CD14-positive monocyte (primary cell): Measurements from ENCODE around the gene NTRK2. TPM values are rescaled to one million over a fixed set of nuclear protein-coding genes. Genes with fewer than 3 reads are reported as not detected.

Source experiments
- DNase-seq, 3 donors: peaks; one replicate each; pipeline ENCODE4 v3.0.0-alpha.2; 2011 to 2022
- H2AFZ ChIP-seq: 2 replicates; pipeline ENCODE4 v1.6.0; 2012; ENCODE audit warnings: mild to moderate bottlenecking, low read depth, low read length, inconsistent platforms; ENCODE audit not compliant: insufficient read depth, poor library complexity, severe bottlenecking
- H3K27ac ChIP-seq, 2 donors: 1 replicate in 1 of 2; 2 replicates in 1 of 2; pipeline ENCODE4 v1.5.1; 2012 to 2013; ENCODE audit warnings: low read length in 2 of 2, control low read depth in 1 of 2, inconsistent platforms in 1 of 2, low read depth in 1 of 2, mild to moderate bottlenecking in 1 of 2
- H3K27me3 ChIP-seq, 2 donors: one replicate each; pipeline versions ENCODE4 v1.6.0 to v1.6.1; 2011 to 2013; ENCODE audit warnings: low read length in 2 of 2; ENCODE audit not compliant: control insufficient read depth in 2 of 2, insufficient read depth in 2 of 2
- H3K36me3 ChIP-seq, 2 donors: replicated peaks in 1 of 2; 1 replicate in 1 of 2; 2 replicates in 1 of 2; pipeline versions ENCODE4 v1.5.1 to v1.6.1; 2012 to 2013; ENCODE audit warnings: low read length in 2 of 2, control low read depth in 1 of 2, inconsistent platforms in 1 of 2, mild to moderate bottlenecking in 1 of 2; ENCODE audit not compliant: insufficient read depth in 2 of 2, control insufficient read depth in 1 of 2
- H3K4me1 ChIP-seq, 2 donors: 1 replicate in 1 of 2; 2 replicates in 1 of 2; pipeline versions ENCODE4 v1.5.1 to v1.6.1; 2012 to 2013; ENCODE audit warnings: low read length in 2 of 2, control low read depth in 1 of 2, inconsistent platforms in 1 of 2, mild to moderate bottlenecking in 1 of 2, moderate library complexity in 1 of 2; ENCODE audit not compliant: insufficient read depth in 2 of 2, control insufficient read depth in 1 of 2
- H3K4me2 ChIP-seq: replicated peaks from 2 replicates; pipeline ENCODE3; 2012; ENCODE audit warnings: low read length, moderate library complexity, mild to moderate bottlenecking; ENCODE audit not compliant: poor library complexity, severe bottlenecking; ENCODE audit errors: extremely low read depth
- H3K4me3 ChIP-seq, 3 experiments: fragments of 200-600 bp in 1 of 3; sonication (generic) in 1 of 3; replicated peaks in 1 of 3; 1 replicate in 2 of 3; 2 replicates in 1 of 3; pipeline ENCODE4 v1.5.1; 2011 to 2013; ENCODE audit warnings: low read length in 3 of 3, mild to moderate bottlenecking in 3 of 3, control low read depth in 2 of 3, low read depth in 2 of 3, inconsistent platforms in 1 of 3, moderate library complexity in 1 of 3
- H3K79me2 ChIP-seq: 2 replicates; pipeline ENCODE4 v1.6.0; 2012; ENCODE audit warnings: mild to moderate bottlenecking, control low read depth, inconsistent platforms, low read length, moderate library complexity; ENCODE audit not compliant: insufficient read depth
- H3K9ac ChIP-seq: 2 replicates; pipeline ENCODE4 v1.6.0; 2017; ENCODE audit warnings: low read length, mild to moderate bottlenecking; ENCODE audit not compliant: insufficient read depth, poor library complexity, severe bottlenecking
- H3K9me3 ChIP-seq, 2 donors: replicated peaks in 1 of 2; 1 replicate in 1 of 2; 2 replicates in 1 of 2; pipeline versions ENCODE4 v1.5.1 to v1.6.1; 2012 to 2013; ENCODE audit warnings: low read length in 2 of 2, control low read depth in 1 of 2; ENCODE audit not compliant: control insufficient read depth in 1 of 2, insufficient read depth in 1 of 2
- H4K20me1 ChIP-seq: 2 replicates; pipeline ENCODE4 v1.6.0; 2012; ENCODE audit warnings: mild to moderate bottlenecking, low read length, control low read depth, moderate library complexity; ENCODE audit not compliant: insufficient read depth
- H3K27ac Mint-ChIP-seq, 7 donors: one replicate each; pipeline ENCODE4 v1.8.0; 2020; ENCODE audit warnings: mild to moderate bottlenecking in 7 of 7, mixed read lengths in 7 of 7, moderate library complexity in 6 of 7, inconsistent platforms in 2 of 7
- H3K27me3 Mint-ChIP-seq, 3 donors: one replicate each; pipeline ENCODE4 v1.8.0; 2021 to 2022; ENCODE audit warnings: low read depth in 3 of 3, mild to moderate bottlenecking in 3 of 3, mixed read lengths in 3 of 3, moderate library complexity in 3 of 3, inconsistent platforms in 1 of 3
- H3K36me3 Mint-ChIP-seq, 2 donors: one replicate each; pipeline ENCODE4 v1.8.0; 2020; ENCODE audit warnings: mixed read lengths in 2 of 2, inconsistent platforms in 1 of 2, mild to moderate bottlenecking in 1 of 2
- H3K4me1 Mint-ChIP-seq: one replicate; pipeline ENCODE4 v1.8.0; 2020; ENCODE audit warnings: mild to moderate bottlenecking, mixed read lengths
- H3K4me3 Mint-ChIP-seq, 2 donors: one replicate each; pipeline ENCODE4 v1.8.0; 2020; ENCODE audit warnings: mild to moderate bottlenecking in 2 of 2, mixed read lengths in 2 of 2, moderate library complexity in 1 of 2
- H3K9me3 Mint-ChIP-seq, 7 donors: one replicate each; pipeline ENCODE4 v1.8.0; 2020 to 2022; ENCODE audit warnings: mixed read lengths in 7 of 7, mild to moderate bottlenecking in 6 of 7, moderate library complexity in 6 of 7, inconsistent platforms in 2 of 7
- WGBS: methylation state at CpG from one replicate; pipeline ENCODE4 v1.1.5; 2013; ENCODE audit warnings: missing lambda C conversion rate; ENCODE audit not compliant: insufficient coverage; 5-methylcytosine and 5-hydroxymethylcytosine counted together
- intact Hi-C, 2 donors: fragments of 100-400 bp; cut with micrococcal nuclease; formaldehyde crosslinking; loops; one replicate each; pipeline versions ENCODE4 v1.15.0 to v1.15.1; 2023
- polyA plus RNA-seq, 3 donors: library from polyadenylated mRNA; depleted of rRNA in 1 of 3; unstranded in 2 of 3; stranded (reverse) in 1 of 3; fragments of 300-500 nt in 2 of 3; fragments of >200 nt in 1 of 3; fragmentation: Illumina TruSeq in 2 of 3; gene quantifications; 1 replicate in 2 of 3; 2 replicates in 1 of 3; pipeline ENCODE4 v1.2.3, GENCODE V29; 2012 to 2021
- TF ChIP-seq, protein P1 (sequence below): fragments of 200-600 bp; IDR thresholded peaks from one replicate; pipeline ENCODE4 v1.8.0; 2022; ENCODE audit warnings: antibody characterized with exemption, mild to moderate bottlenecking

The NTRK2 gene
- polyA plus RNA-seq, 3 donors: not detected

DNA sequence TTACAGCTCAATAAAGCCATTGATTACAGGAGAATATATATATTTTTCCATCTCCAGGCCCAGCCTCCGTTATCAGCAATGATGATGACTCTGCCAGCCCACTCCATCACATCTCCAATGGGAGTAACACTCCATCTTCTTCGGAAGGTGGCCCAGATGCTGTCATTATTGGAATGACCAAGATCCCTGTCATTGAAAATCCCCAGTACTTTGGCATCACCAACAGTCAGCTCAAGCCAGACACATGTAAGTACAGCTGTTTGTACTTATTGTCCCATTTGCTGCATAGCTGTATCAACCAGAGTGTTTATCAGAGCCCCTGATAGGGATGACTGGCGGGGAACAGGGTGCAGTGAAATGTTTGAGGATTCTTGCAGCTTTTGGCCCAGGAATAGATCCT is 197.7 kb downstream of the NTRK2 start:
- WGBS: 93% methylated on average over 3 of the region's 3 CpGs

GRCh38 chr9:84869091-84869490 is 199.6 kb downstream of the NTRK2 start:
- intact Hi-C loops: no loop called here

More for the DNA sequence above, 197.7 kb downstream of the NTRK2 start:
- intact Hi-C loops: no loop called here
- Histone ChIP-seq H3K79me2 (no peaks in the 10 kb centered on the region), H3K4me3 (no peak overlapping the region), H3K27ac (no peak overlapping the region), H3K36me3 (no peaks in the 10 kb centered on the region), H3K9ac (no peak overlapping the region), H4K20me1 (no peaks in the 10 kb centered on the region), H3K9me3 (no peaks in the 10 kb centered on the region), H3K4me1 (no peaks in the 10 kb centered on the region), H3K4me2 (no peak overlapping the region), H2AFZ (no peak overlapping the region), H3K27me3 (no peaks in the 10 kb centered on the region)
- Mint-ChIP-seq H3K27ac (no peak overlapping the region), H3K4me1 (no peaks in the 10 kb centered on the region), H3K27me3 (peaks cover 0 to 3% (median 0%) of the 10 kb centered on the region in 3 donors), H3K9me3 (peaks cover 0 to 4% (median 3%) of the 10 kb centered on the region in 7 donors), H3K4me3 (no peak overlapping the region), H3K36me3 (no peaks in the 10 kb centered on the region)
- DNase-seq: no peak
- TF ChIP-seq, protein P1, sequence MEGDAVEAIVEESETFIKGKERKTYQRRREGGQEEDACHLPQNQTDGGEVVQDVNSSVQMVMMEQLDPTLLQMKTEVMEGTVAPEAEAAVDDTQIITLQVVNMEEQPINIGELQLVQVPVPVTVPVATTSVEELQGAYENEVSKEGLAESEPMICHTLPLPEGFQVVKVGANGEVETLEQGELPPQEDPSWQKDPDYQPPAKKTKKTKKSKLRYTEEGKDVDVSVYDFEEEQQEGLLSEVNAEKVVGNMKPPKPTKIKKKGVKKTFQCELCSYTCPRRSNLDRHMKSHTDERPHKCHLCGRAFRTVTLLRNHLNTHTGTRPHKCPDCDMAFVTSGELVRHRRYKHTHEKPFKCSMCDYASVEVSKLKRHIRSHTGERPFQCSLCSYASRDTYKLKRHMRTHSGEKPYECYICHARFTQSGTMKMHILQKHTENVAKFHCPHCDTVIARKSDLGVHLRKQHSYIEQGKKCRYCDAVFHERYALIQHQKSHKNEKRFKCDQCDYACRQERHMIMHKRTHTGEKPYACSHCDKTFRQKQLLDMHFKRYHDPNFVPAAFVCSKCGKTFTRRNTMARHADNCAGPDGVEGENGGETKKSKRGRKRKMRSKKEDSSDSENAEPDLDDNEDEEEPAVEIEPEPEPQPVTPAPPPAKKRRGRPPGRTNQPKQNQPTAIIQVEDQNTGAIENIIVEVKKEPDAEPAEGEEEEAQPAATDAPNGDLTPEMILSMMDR: no peak

More at GRCh38 chr9:84869091-84869490, 199.6 kb downstream of the NTRK2 start:
- no peak overlapping the region for H2AFZ ChIP-seq
- no peaks in the 10 kb centered on the region for H3K4me1 ChIP-seq
- H3K4me3 ChIP-seq: no peak overlapping the region
- no peak overlapping the region for H3K4me3 Mint-ChIP-seq
- no peak for DNase-seq
- H3K9ac ChIP-seq: no peak overlapping the region
- TF ChIP-seq, protein P1: no peak
- no peaks in the 10 kb centered on the region for H3K36me3 ChIP-seq
- no peaks in the 10 kb centered on the region for H3K4me1 Mint-ChIP-seq
- no peak overlapping the region for H3K27ac Mint-ChIP-seq
- H3K27me3 Mint-ChIP-seq: peaks cover 0 to 3% (median 0%) of the 10 kb centered on the region in 3 donors
- no peak overlapping the region for H3K27ac ChIP-seq
- no peak overlapping the region for H3K4me2 ChIP-seq
- H3K79me2 ChIP-seq: no peaks in the 10 kb centered on the region
- peaks cover 0 to 4% (median 3%) of the 10 kb centered on the region in 7 donors for H3K9me3 Mint-ChIP-seq
- H3K9me3 ChIP-seq: no peaks in the 10 kb centered on the region
- H4K20me1 ChIP-seq: no peaks in the 10 kb centered on the region
- 100% methylated on average over 1 of the region's 2 CpGs for WGBS
- no peaks in the 10 kb centered on the region for H3K27me3 ChIP-seq
- H3K36me3 Mint-ChIP-seq: no peaks in the 10 kb centered on the region
